H1 (cell line): ENCODE data around the gene PPP1R14C. TPM values are rescaled to one million over a fixed set of nuclear protein-coding genes. Genes with fewer than 3 reads are reported as not detected.

ENCODE experiments used
- CTCF ChIA-PET: fragments of 300-600 bp; sonication (Branson Sonifier 250); formaldehyde crosslinking; loops from one replicate; lab custom pipeline; 2021; ENCODE audit not compliant: partially characterized antibody; lab: Charles Lee
- POLR2A ChIA-PET: fragments of 300-600 bp; sonication (Branson Sonifier 250); formaldehyde crosslinking; loops from one replicate; lab custom pipeline; 2021; ENCODE audit warnings: inconsistent platforms; ENCODE audit not compliant: partially characterized antibody; lab: Charles Lee
- DNase-seq, 2 experiments: peaks; one replicate each; pipeline versions ENCODE4 v3.0.0 to v3.0.0-alpha.2; 2010 to 2022; ENCODE audit warnings: low spot score in 2 of 2, low read depth in 1 of 2, mixed read lengths in 1 of 2
- FAIRE-seq: peaks from 2 replicates; lab custom pipeline; 2011; peaks lifted over from hg19 to GRCh38; lab: Jason Lieb, UNC
- H2AFZ ChIP-seq: 2 replicates; pipeline ENCODE4 v1.8.1; 2012; ENCODE audit warnings: low read length, inconsistent platforms
- H2AK5ac ChIP-seq: 2 replicates; pipeline ENCODE4 v1.6.1; 2013; ENCODE audit warnings: low read depth, low read length
- H2BK120ac ChIP-seq: replicated peaks from 2 replicates; pipeline ENCODE3; 2013; ENCODE audit warnings: low read depth, low read length, inconsistent platforms
- H2BK12ac ChIP-seq: 2 replicates; pipeline ENCODE4 v1.6.1; 2013; ENCODE audit warnings: low read depth, low read length
- H2BK15ac ChIP-seq: 2 replicates; pipeline ENCODE4 v1.6.1; 2013; ENCODE audit warnings: low read length
- H2BK20ac ChIP-seq: 2 replicates; pipeline ENCODE4 v1.6.1; 2013; ENCODE audit warnings: low read length
- H2BK5ac ChIP-seq: 2 replicates; pipeline ENCODE4 v1.6.1; 2013; ENCODE audit warnings: low read depth, low read length
- H3K14ac ChIP-seq: 2 replicates; pipeline ENCODE4 v1.6.1; 2013; ENCODE audit warnings: inconsistent platforms; ENCODE audit not compliant: insufficient read length
- H3K18ac ChIP-seq: 2 replicates; pipeline ENCODE4 v1.6.1; 2013; ENCODE audit warnings: low read length; ENCODE audit errors: extremely low read depth
- H3K23ac ChIP-seq: 2 replicates; pipeline ENCODE4 v1.6.1; 2013; ENCODE audit warnings: inconsistent platforms; ENCODE audit not compliant: insufficient read length
- H3K23me2 ChIP-seq: 2 replicates; pipeline ENCODE4 v1.6.1; 2013; ENCODE audit warnings: low read depth, low read length
- H3K27ac ChIP-seq: 2 replicates; pipeline ENCODE4 v1.6.1; 2011; ENCODE audit warnings: low read depth, low read length, inconsistent platforms
- H3K27me3 ChIP-seq, 4 experiments: replicated peaks in 1 of 4; 1 replicate in 1 of 4; 2 replicates in 3 of 4; pipeline versions ENCODE4 v1.6.1 to v1.8.1; 2011 to 2013; ENCODE audit warnings: low read length in 3 of 4, mild to moderate bottlenecking in 3 of 4, inconsistent platforms in 2 of 4, mixed read lengths in 2 of 4, moderate library complexity in 1 of 4; ENCODE audit not compliant: control insufficient read depth in 3 of 4, insufficient read depth in 3 of 4; ENCODE audit errors: extremely low read depth in 1 of 4
- H3K36me3 ChIP-seq, 4 experiments: 2 replicates each; pipeline versions ENCODE4 v1.6.1 to v1.8.1; 2011 to 2013; ENCODE audit warnings: mild to moderate bottlenecking in 4 of 4, low read length in 3 of 4, moderate library complexity in 2 of 4, control low read depth in 1 of 4, inconsistent platforms in 1 of 4; ENCODE audit not compliant: insufficient read depth in 4 of 4, control insufficient read depth in 2 of 4
- H3K4ac ChIP-seq: replicated peaks from 2 replicates; pipeline ENCODE3; 2013; ENCODE audit warnings: low read length, low read depth, mixed read lengths, inconsistent platforms; ENCODE audit not compliant: insufficient read length
- H3K4me1 ChIP-seq, 4 experiments: replicated peaks in 1 of 4; 1 replicate in 1 of 4; 2 replicates in 3 of 4; pipeline versions ENCODE4 v1.6.1 to v1.8.1; 2011 to 2013; ENCODE audit warnings: low read length in 3 of 4, inconsistent platforms in 2 of 4, mixed read lengths in 1 of 4; ENCODE audit not compliant: insufficient read depth in 4 of 4, control insufficient read depth in 3 of 4
- H3K4me2 ChIP-seq, 2 experiments: 2 replicates each; pipeline versions ENCODE4 v1.6.1 to v1.8.1; 2011 to 2013; ENCODE audit warnings: low read depth in 2 of 2, low read length in 2 of 2, control low read depth in 1 of 2, inconsistent platforms in 1 of 2, mild to moderate bottlenecking in 1 of 2; ENCODE audit not compliant: insufficient read depth in 1 of 2
- H3K4me3 ChIP-seq, 4 experiments: fragments of 200-600, 300-600 bp in 1 of 4; sonication (generic), shearing (Covaris generic), sonication (Bioruptor Twin) in 1 of 4; 2 replicates each; pipeline versions ENCODE4 v1.5.1 to v1.8.1; 2011 to 2016; ENCODE audit warnings: low read length in 4 of 4, low read depth in 3 of 4, control low read depth in 2 of 4, inconsistent platforms in 2 of 4, mild to moderate bottlenecking in 2 of 4, mixed read lengths in 1 of 4, moderate library complexity in 1 of 4; ENCODE audit not compliant: insufficient read depth in 2 of 4; ENCODE audit errors: extremely low read depth in 1 of 4
- H3K56ac ChIP-seq: replicated peaks from 2 replicates; pipeline ENCODE3; 2013; ENCODE audit warnings: low read depth, mild to moderate bottlenecking, mixed read lengths, low read length, inconsistent platforms; ENCODE audit not compliant: insufficient read length
- H3K79me1 ChIP-seq: 2 replicates; pipeline ENCODE4 v1.6.1; 2013; ENCODE audit warnings: low read depth, low read length, control low read depth
- H3K79me2 ChIP-seq, 2 experiments: 2 replicates each; pipeline versions ENCODE4 v1.6.1 to v1.8.1; 2012 to 2013; ENCODE audit warnings: low read length in 2 of 2, mild to moderate bottlenecking in 2 of 2, inconsistent platforms in 1 of 2; ENCODE audit not compliant: insufficient read depth in 2 of 2, control insufficient read depth in 1 of 2
- H3K9ac ChIP-seq, 4 experiments: replicated peaks in 1 of 4; 1 replicate in 1 of 4; 2 replicates in 3 of 4; pipeline versions ENCODE4 v1.6.1 to v1.8.1; 2011 to 2013; ENCODE audit warnings: low read depth in 3 of 4, low read length in 3 of 4, control low read depth in 2 of 4, mild to moderate bottlenecking in 2 of 4, moderate library complexity in 2 of 4, inconsistent platforms in 1 of 4; ENCODE audit errors: extremely low read depth in 1 of 4
- H3K9me3 ChIP-seq, 2 experiments: 2 replicates each; pipeline versions ENCODE4 v1.6.1 to v1.8.1; 2012 to 2013; ENCODE audit warnings: mild to moderate bottlenecking in 2 of 2, moderate library complexity in 2 of 2, control low read depth in 1 of 2, inconsistent platforms in 1 of 2, low read depth in 1 of 2, low read length in 1 of 2, mixed read lengths in 1 of 2; ENCODE audit not compliant: insufficient read depth in 2 of 2
- H4K20me1 ChIP-seq, 2 experiments: replicated peaks in 1 of 2; 2 replicates each; pipeline versions ENCODE3 to v1.8.1; 2011 to 2013; ENCODE audit warnings: inconsistent platforms in 2 of 2, low read length in 2 of 2, mild to moderate bottlenecking in 1 of 2; ENCODE audit not compliant: insufficient read depth in 2 of 2, control insufficient read depth in 1 of 2
- H4K5ac ChIP-seq: 2 replicates; pipeline ENCODE4 v1.6.1; 2013; ENCODE audit warnings: low read length, low read depth, mixed read lengths, inconsistent platforms; ENCODE audit not compliant: insufficient read length
- H4K8ac ChIP-seq: 2 replicates; pipeline ENCODE4 v1.8.0; 2013; ENCODE audit warnings: mild to moderate bottlenecking, moderate library complexity, low read length, inconsistent platforms; ENCODE audit not compliant: insufficient read depth; ENCODE audit errors: extremely low read depth
- H4K91ac ChIP-seq: replicated peaks from 2 replicates; pipeline ENCODE3; 2013; ENCODE audit warnings: low read length, mixed read lengths, inconsistent platforms; ENCODE audit not compliant: insufficient read length
- BACH1 ChIP-seq: IDR thresholded peaks from 2 replicates; pipeline ENCODE4 v1.6.1; 2012; ENCODE audit warnings: low read length, improper control_type of control experiment
- CEBPB ChIP-seq: IDR thresholded peaks from 2 replicates; pipeline ENCODE4 v1.6.1; 2012; ENCODE audit warnings: low read depth, low read length
- CHD2 ChIP-seq: IDR thresholded peaks from 2 replicates; pipeline ENCODE4 v1.6.1; 2012; ENCODE audit warnings: low read length, improper control_type of control experiment
- EZH2 ChIP-seq: fragments of 200-600 bp; sonication (generic); IDR thresholded peaks from 2 replicates; pipeline ENCODE4 v1.7.1; 2012; ENCODE audit warnings: low read depth, mild to moderate bottlenecking, moderate library complexity, low read length, inconsistent platforms; ENCODE audit not compliant: severe bottlenecking
- HDAC6 ChIP-seq: IDR thresholded peaks from one replicate; pipeline ENCODE4 v1.7.1; 2012; ENCODE audit warnings: low read depth, mild to moderate bottlenecking, inconsistent platforms, low read length, moderate library complexity
- KDM5A ChIP-seq: fragments of 200-600 bp; IDR thresholded peaks from 2 replicates; pipeline ENCODE4 v1.7.1; 2012; ENCODE audit warnings: mild to moderate bottlenecking, low read length, inconsistent platforms, mixed read lengths
- NRF1 ChIP-seq: IDR thresholded peaks from 2 replicates; pipeline ENCODE4 v1.6.1; 2011; ENCODE audit warnings: mild to moderate bottlenecking, low read depth, low read length, improper control_type of control experiment
- POLR2AphosphoS5 ChIP-seq: IDR thresholded peaks from 2 replicates; pipeline ENCODE4 v1.6.1; 2011; ENCODE audit warnings: low read depth, low read length
- SIRT6 ChIP-seq: IDR thresholded peaks from one replicate; pipeline ENCODE4 v1.7.1; 2012; ENCODE audit warnings: low read length, inconsistent platforms
- SUZ12 ChIP-seq: fragments of 200-600 bp; sonication (generic); IDR thresholded peaks from 2 replicates; pipeline ENCODE4 v1.6.1; 2012; ENCODE audit warnings: mild to moderate bottlenecking, inconsistent platforms, low read length, moderate library complexity, mixed read lengths
- TBP ChIP-seq: IDR thresholded peaks from 2 replicates; pipeline ENCODE4 v1.6.1; 2011; ENCODE audit warnings: low read depth, low read length, improper control_type of control experiment
- polyA plus RNA-seq, 7 experiments: library from polyadenylated mRNA; depleted of rRNA in 3 of 7; stranded (reverse) in 5 of 7; unstranded in 2 of 7; fragments of >200 nt in 5 of 7; fragments of 200-250 nt in 2 of 7; gene quantifications; 1 replicate in 5 of 7; 2 replicates in 1 of 7; 4 replicates in 1 of 7; pipeline versions ENCODE4 v1.2.1 to v1.2.3, GENCODE V29; 2011 to 2013; ENCODE audit warnings: missing spikeins in 2 of 7, mixed read lengths in 2 of 7
- total RNA-seq: library from RNA; stranded (reverse); fragmentation: NEBNext Ultra II Directional; extraction: Animal tissue kit (Norgen Biotek cat#: 25700); gene quantifications from 2 replicates; pipeline ENCODE4 v1.2.1, GENCODE V29; 2021

Gene PPP1R14C
- total and polyA plus RNA-seq, 2 of the 8 experiments (the other 6 are each of a cell fraction or from before 2014, with no cell fraction given) = 0.30 to 0.61 TPM

GRCh38 chr6:150281767-150282166 lies 138.9 kb downstream of the PPP1R14C start:
- Histone ChIP-seq H3K56ac (no peak overlapping the region), H4K8ac (no peak overlapping the region), H4K91ac (no peak overlapping the region), H3K27ac (no peak overlapping the region), H4K5ac (no peak overlapping the region), H3K36me3 (no peaks in the 10 kb centered on the region), H2BK12ac (no peak overlapping the region), H3K4ac (no peak overlapping the region), H3K27me3 (no peaks in the 10 kb centered on the region), H3K4me3 (no peak overlapping the region), H2AK5ac (no peak overlapping the region), H2BK5ac (no peak overlapping the region), H3K9me3 (peaks cover 0 to 4% of the 10 kb centered on the region in 2 experiments; a peak in 1 of 4 replicates), H3K79me1 (no peaks in the 10 kb centered on the region), H2BK120ac (no peak overlapping the region), H4K20me1 (no peaks in the 10 kb centered on the region), H3K9ac (no peak overlapping the region), H3K23ac (no peak overlapping the region), H2BK20ac (no peak overlapping the region), H3K79me2 (no peaks in the 10 kb centered on the region), H3K18ac (no peak overlapping the region), H3K4me1 (no peaks in the 10 kb centered on the region), H3K23me2 (no peaks in the 10 kb centered on the region; the same call in 1 of the 2 replicates), H3K4me2 (no peak overlapping the region), H2AFZ (no peak overlapping the region), H3K14ac (no peak overlapping the region), H2BK15ac (no peak overlapping the region)
- no peak for FAIRE-seq
- CTCF ChIA-PET = interaction anchor here (1.6 kb wide), 1 partner anchor 68 kb away, joined by 3 read pairs; no protein-coding TSS in a partner anchor
- POLR2A ChIA-PET = no interaction called here
- no peak for DNase-seq
- TF ChIP-seq EZH2 = no peak
- no peak for TF ChIP-seq SIRT6
- TF ChIP-seq BACH1 = no peak
- no peak for TF ChIP-seq POLR2AphosphoS5
- TF ChIP-seq NRF1 = no peak
- no peak for TF ChIP-seq CEBPB
- TF ChIP-seq TBP = no peak
- no peak for TF ChIP-seq KDM5A
- no peak for TF ChIP-seq HDAC6
- no peak for TF ChIP-seq CHD2
- TF ChIP-seq SUZ12 = no peak
